Femur (tissue), 1 donor: ENCODE data around the gene SLC24A1.

Experiments
- DNase-seq: peaks from one replicate; pipeline ENCODE4 v3.0.0-alpha.2; 2017

SLC24A1 gene

DNA sequence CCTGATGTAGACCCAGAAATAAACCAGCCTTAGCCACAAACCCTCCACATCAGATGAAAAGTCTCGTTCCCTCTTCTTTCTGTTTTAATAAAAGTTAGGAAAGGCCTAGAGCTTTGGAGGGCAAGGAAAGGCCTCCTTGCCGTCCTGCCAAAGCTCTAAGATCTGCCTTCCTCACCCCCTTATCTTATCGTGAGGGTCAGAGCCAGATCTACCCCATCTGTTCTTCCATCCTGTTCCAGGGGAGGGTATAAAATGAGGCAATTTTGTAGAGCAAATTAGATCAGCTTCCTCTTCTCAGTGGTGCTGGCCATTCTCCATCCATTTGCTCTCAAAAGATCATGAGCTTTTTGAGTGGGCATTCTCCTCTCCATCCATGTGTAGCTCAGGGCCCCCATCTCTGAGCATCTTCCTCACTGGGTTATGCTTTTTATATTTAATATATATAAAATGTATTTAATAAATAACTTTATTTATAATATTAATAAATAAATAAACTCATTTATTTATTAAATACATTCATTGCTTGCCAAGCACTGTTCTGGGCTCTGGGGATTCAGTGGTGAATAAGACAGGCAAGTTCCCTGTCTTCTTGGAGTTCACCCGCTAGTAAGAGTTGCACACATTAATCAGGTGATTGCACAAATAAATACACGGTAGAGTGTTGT, 2.0 kb upstream of the SLC24A1 start:
- DNase-seq, result no peak

- no peak for DNase-seq
Measured at GRCh38 chr15:65620833-65621232, 905 bp upstream of the SLC24A1 start.

- no peak for DNase-seq
Measured at GRCh38 chr15:65623103-65623502, 1.4 kb downstream of the SLC24A1 start.

DNA sequence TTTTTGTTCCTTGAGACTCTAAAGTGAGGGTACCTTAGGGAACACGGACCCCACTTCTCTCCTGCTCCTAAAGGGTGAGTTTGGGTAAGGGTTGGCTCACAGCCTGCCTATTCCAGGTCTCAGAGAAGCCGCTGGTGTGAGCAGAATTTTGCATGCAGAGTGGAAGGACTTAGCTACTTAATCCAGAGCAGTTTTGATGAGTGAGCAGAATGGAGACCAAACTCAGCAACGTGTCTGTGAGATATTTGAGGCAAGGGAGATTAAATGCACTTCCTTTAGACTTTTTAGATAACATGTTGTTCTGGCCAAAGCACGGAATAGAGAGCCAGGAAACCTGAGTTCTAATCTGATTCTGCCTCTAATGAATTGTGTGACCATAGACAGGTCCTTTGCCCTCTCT, 5.1 kb downstream of the SLC24A1 start:
- no peak for DNase-seq

DNA sequence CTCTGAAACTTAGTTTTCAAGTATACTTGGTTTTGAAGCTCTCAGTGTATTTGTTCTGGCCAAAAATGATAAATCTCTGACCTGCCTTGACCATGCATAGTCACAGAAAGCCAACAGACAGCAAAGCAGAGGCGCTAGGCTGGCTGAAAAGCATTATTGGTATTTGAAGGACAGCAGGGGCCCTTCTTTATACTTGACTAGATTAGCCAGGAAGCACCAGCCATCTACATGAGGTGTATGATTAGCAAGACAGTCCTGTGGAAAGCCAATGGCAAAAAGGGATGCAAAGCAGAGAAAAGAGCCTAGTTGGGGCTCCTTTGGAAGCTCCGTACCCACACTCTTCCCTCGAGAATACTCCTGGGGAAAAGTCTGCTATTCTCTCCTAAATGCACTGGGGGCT, 7.8 kb downstream of the SLC24A1 start:
- DNase-seq, result no peak

DNA sequence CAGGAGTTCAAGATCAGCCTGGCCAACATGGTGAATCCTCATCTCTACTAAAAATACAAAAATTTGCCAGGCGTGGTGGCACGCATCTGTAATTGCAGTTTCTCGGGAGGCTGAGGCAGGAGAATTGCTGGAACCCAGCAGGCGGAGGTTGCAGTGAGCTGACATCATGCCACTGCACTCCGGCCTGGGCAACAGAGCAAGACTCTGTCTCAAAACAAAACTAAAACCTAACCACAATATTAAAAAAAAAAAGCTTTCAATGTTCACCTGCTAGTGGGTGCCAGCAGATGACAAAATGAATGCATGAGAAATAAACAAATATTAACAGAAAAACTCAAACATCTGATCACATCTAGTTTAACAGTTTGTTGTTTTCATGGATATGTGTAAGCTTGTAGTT, 9.0 kb downstream of the SLC24A1 start:
- no peak for DNase-seq

GRCh38 chr15:65631503-65631902, 9.8 kb downstream of the SLC24A1 start:
- no peak for DNase-seq

GRCh38 chr15:65632780-65633375, 11.1 kb downstream of the SLC24A1 start:
- no peak for DNase-seq

- no peak for DNase-seq
Measured at GRCh38 chr15:65633752-65634151, 12.0 kb downstream of the SLC24A1 start.

DNA sequence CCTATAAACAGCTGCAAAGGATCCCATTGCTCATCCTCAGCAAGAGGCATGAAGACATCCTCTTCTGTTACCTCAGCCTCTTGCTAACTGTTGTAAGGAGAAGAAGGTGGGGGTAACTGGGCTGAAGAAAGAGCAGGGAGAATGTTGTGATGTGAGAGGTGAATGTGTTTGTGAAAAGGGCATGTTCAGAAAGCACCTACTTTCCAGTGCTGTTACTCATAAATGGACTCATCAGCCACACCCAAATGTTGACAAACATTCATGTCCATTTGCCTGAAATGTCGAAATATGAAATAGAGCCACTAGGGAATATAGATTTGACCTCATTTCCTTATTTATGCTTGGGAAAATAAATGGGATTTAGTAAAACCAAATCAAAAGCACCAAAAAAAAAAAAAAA, 12.6 kb downstream of the SLC24A1 start:
- DNase-seq, result no peak

DNA sequence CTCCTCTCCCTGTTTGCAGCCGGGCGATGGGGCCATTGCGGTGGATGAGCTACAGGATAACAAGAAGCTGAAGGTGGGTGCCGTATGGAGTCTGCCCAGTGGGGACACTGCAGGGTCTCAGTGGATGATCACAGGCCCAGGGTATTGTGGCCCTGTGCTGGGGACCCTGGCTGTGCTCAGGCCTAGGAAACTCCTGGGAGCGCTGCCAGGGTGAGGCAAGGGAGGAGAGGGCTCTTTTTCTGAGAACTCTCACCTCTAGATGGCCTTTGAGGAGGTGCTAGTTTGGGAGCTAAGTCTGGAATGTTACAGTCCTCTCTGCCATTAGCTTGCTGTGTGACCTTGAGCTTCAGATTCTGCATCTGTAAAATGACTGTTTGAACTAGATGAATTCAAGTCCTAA, 16.4 kb downstream of the SLC24A1 start:
- DNase-seq, result no peak

DNA sequence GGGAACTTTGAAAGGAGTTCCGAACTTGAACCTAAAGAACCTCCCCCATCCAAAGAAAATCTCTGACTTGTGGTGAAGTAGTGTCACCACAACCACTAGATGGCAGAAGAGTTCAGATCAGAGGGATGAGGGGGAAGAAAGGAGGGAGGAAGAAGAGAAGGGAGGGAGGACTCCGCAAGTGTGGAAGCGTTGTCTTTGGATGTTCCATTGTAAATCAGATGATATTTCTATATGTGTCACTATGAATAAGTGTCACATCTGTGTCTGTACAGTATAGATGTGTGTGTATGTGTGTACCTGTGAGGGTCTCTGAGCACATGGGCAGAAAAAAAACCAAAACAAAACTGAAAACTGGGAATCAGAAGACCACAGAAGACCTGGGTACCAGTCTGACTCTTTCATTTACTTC, 16.9 kb downstream of the SLC24A1 start:
- DNase-seq, result peak; percentile 44

DNA sequence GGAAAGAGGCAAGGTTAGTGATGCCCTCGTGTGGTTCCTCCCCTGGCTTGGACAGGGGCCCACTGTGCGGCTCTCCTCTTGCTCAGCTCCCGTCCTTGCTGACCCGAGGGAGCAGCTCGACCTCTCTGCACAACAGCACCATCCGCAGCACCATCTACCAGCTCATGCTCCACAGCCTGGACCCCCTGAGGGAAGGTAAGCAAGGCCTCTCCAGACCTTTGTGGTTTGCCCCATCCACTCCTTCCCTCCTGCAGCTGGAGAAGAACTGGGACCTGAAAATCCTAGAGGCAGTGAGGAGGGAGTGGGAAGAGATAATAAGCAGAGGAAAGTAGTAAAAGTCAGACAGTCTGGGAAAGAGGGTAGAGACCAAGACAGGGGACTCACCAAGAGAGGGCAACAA, 17.8 kb downstream of the SLC24A1 start:
- no peak for DNase-seq

DNA sequence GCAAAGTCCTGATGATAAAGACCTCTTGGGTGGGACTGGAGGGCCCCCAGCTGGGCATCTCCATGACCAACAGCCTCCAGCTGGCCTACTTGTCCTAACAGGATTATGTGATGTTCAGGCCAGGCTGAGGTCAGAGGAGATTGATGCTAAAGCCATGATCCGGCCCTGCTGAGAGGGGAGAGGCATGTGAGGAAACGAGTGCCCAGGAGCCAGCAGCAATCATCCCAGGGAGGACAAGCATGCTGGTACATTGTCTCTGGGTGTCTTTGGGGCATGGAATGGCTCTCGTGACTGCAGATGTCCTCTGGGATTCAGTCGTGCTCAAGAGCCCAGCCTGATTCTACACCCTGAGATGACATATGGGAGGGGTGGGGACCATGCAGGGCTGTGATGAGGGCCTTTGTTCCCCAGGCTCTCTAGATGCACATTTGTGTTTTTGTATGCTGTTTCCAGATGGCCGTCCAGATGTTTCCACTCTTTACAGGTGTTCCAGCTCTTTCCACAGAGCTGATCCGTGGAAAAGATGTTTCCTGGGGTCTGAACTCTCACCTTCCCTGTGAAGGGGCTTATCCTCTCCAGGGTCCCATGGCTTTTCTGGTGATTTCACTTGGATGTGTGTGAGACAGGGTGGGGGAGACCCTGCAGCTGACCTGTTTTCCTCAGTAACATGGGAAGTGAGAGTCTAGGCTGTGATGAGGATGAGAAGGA, 20.2 kb downstream of the SLC24A1 start:
- DNase-seq, result no peak

DNA sequence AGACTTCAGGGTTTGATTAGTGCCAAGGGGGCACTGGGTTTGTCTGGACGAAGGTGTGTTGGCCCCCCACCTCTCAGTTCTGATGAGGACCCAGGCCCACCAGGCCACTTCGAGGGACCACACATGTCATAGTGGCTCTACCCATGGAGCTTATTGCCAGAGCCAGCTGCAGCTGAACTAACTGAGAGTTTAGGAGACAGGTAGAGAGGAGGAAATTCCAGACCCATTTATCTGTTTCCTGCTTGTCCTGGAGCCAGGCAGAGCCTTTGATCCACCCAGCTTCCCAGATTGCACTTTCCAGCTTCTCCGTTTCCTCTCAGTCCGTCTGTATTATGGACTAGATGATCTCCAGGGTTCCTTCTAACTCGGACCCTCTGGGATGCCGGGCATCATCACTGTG, 20.9 kb downstream of the SLC24A1 start:
- no peak for DNase-seq

DNA sequence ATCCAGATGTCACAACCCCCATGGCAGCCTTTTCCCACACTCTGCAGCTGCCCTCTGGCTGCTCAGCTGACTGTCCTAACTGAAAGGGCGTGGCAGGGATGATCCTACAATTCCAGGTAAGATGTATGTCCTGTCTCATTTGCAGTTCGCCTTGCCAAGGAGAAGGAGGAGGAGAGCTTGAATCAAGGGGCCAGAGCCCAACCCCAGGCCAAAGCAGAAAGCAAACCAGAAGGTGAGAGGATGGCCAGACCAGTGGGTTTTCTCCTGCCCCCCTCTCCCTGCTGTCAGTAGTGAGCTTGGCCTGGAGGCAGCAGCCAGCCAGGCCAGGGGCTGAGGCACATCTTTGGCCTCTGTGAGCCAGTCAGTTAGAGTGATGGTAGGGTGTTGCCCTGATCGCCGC, 22.5 kb downstream of the SLC24A1 start:
- DNase-seq, result no peak

DNA sequence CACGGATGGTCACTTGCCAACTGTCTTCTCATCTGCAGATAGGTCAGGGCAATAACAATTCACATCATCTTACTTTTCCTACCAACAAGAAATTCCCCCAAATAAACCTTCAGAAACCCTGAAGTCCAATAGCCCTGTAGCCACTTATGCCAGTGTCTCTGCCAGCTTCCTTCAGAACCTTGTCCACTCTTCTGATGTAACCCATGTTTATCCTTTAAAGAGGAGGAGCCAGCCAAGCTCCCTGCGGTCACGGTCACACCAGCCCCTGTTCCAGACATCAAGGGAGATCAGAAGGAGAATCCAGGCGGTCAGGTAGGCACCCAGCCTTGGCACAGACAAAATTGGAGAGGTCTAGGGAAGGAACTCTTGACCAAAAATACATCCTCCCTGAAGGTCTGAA, 23.7 kb downstream of the SLC24A1 start:
- no peak for DNase-seq

GRCh38 chr15:65646486-65646885, 24.7 kb downstream of the SLC24A1 start:
- DNase-seq, result no peak

- no peak for DNase-seq
Measured at GRCh38 chr15:65650312-65651041, 28.7 kb downstream of the SLC24A1 start.

DNA sequence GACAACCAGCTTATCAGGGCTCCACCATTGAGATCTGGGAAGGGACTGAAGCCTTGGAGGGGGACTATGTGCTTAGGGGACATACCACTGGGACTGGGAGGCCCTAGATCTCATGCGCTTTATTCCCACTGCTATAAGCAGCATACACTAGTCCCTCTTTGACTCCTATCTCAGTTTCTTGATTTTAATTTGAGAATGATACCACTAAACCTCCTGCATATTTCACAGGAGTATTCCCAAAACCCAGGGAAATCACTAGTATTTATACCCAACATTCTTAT, 29.2 kb downstream of the SLC24A1 start:
- no peak for DNase-seq

- no peak for DNase-seq
Measured at GRCh38 chr15:65651831-65652749, 30.4 kb downstream of the SLC24A1 start.

GRCh38 chr15:65653341-65653740, 31.6 kb downstream of the SLC24A1 start:
- DNase-seq, result no peak
